ENCODE data around the gene SOS1.

SOS1 gene

DNA sequence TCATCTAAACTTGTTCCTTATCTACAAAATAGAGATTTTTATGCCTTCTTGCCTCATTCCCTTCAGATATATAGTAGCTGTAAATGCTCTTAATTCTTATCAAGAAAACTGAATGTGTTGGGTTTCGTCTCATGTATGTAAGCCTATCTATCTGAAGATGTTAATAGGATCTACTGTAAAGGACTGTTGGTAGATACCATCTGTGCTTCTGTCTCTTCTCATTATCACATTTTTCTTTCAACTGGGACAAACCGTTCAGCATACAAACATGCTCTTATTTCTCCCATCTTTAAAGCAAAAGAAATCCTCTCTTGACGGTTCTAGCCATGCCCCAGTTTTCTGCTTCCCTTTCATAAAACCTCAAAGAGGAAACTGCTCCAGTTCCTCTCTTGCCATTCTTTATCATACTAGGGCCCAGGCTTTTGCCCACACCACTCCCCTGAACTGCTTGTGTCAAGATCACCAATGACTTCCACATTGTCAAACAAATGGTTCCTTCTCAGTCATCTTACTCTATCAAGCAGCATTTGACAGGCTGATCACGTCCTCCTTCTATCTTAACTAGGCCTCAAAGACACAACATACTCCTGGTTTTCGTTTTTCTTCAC, 142.5 kb downstream of the SOS1 start:
- TF ChIP-seq, protein P1, sequence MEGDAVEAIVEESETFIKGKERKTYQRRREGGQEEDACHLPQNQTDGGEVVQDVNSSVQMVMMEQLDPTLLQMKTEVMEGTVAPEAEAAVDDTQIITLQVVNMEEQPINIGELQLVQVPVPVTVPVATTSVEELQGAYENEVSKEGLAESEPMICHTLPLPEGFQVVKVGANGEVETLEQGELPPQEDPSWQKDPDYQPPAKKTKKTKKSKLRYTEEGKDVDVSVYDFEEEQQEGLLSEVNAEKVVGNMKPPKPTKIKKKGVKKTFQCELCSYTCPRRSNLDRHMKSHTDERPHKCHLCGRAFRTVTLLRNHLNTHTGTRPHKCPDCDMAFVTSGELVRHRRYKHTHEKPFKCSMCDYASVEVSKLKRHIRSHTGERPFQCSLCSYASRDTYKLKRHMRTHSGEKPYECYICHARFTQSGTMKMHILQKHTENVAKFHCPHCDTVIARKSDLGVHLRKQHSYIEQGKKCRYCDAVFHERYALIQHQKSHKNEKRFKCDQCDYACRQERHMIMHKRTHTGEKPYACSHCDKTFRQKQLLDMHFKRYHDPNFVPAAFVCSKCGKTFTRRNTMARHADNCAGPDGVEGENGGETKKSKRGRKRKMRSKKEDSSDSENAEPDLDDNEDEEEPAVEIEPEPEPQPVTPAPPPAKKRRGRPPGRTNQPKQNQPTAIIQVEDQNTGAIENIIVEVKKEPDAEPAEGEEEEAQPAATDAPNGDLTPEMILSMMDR (IDR thresholded peaks at IDR 0.05; ENCODE audit: insufficient read depth, low read length, poor library complexity, severe bottlenecking), result no peak
- no peak for DNase-seq (ENCODE audit: extremely low read depth, insufficient read length)
- Histone ChIP-seq H3K36me3 (ENCODE audit: control insufficient read depth, insufficient read depth, low read length) (no peaks in the 10 kb centered on the region), H3K27me3 (replicated peaks; ENCODE audit: control insufficient read depth, insufficient read depth, low read length) (no peaks in the 10 kb centered on the region), H3K4me3 (replicated peaks; ENCODE audit: low read depth, low read length) (no peak overlapping the region)

DNA sequence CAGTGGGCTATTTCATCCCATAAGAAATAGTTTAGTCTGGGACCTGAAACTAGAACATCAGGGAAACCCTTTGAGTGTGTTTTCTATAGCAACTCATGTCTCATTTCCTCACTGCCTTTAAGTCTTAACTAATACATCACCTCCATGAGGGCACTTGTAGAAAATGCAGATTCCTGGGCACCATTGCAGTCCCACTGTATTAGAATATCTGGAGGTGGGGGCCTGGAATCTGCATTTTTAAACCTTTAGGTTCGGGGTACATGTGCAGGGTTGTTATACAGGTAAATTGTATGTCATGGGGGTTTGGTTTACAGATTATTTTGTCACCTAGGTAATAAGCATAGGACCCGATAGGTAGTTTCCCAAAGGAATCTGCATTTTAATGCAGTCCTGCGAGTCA, 143.8 kb downstream of the SOS1 start:
- TF ChIP-seq, protein P1 (IDR thresholded peaks at IDR 0.05; ENCODE audit: insufficient read depth, low read length, poor library complexity, severe bottlenecking), result no peak
- Histone ChIP-seq H3K36me3 (ENCODE audit: control insufficient read depth, insufficient read depth, low read length) (no peaks in the 10 kb centered on the region), H3K27me3 (replicated peaks; ENCODE audit: control insufficient read depth, insufficient read depth, low read length) (no peaks in the 10 kb centered on the region), H3K4me3 (replicated peaks; ENCODE audit: low read depth, low read length) (no peak overlapping the region)
- no peak for DNase-seq (ENCODE audit: extremely low read depth, insufficient read length)

DNA sequence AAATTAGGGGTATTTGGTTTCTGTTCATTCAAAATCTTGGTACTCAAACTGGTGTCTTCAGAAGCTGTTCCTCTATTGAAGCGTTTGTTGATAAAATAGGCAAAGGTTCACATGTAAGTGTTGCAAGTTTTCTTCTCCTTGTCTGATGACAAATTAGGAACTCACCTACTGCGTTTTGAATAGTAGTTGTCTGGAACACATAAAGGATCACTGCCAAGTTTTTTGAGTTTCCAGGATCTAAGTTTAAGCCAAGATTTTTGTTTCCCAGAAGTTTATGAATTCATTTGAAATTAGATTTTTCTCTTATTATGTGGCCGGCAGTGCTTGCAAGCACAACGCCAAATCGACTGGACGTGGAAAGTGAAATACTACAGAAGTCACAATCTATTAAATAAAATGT, 145.8 kb downstream of the SOS1 start:
- no peak for DNase-seq (ENCODE audit: extremely low read depth, insufficient read length)
- TF ChIP-seq, protein P1 (IDR thresholded peaks at IDR 0.05; ENCODE audit: insufficient read depth, low read length, poor library complexity, severe bottlenecking), result no peak
- Histone ChIP-seq H3K4me3 (replicated peaks; ENCODE audit: low read depth, low read length) (no peak overlapping the region), H3K27me3 (replicated peaks; ENCODE audit: control insufficient read depth, insufficient read depth, low read length) (no peaks in the 10 kb centered on the region), H3K36me3 (ENCODE audit: control insufficient read depth, insufficient read depth, low read length) (no peaks in the 10 kb centered on the region)

DNA sequence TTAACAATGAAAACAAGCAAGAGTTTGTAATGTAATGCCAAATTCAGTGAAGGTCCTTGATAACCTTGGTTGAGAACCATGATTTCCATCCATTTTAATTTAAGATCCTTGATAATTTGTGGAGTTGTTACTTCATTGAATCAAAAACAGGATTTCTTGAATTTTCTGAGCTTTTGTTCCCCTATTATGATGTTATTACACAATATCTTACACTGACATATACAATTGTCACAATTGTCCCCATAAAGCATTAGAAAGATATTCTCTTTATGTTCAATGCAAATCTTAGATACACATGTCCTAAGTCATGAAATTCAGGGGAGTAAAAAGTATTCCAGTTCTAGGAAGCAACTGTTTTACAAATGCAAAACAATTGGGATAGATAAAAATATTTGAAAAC, 147.6 kb downstream of the SOS1 start:
- no peaks in the 10 kb centered on the region for H3K27me3 ChIP-seq (replicated peaks; ENCODE audit: control insufficient read depth, insufficient read depth, low read length)
- H3K4me3 ChIP-seq (replicated peaks; ENCODE audit: low read depth, low read length), result no peak overlapping the region
- TF ChIP-seq, protein P1 (IDR thresholded peaks at IDR 0.05; ENCODE audit: insufficient read depth, low read length, poor library complexity, severe bottlenecking), result no peak
- no peaks in the 10 kb centered on the region for H3K36me3 ChIP-seq (ENCODE audit: control insufficient read depth, insufficient read depth, low read length)
- no peak for DNase-seq (ENCODE audit: extremely low read depth, insufficient read length)

DNA sequence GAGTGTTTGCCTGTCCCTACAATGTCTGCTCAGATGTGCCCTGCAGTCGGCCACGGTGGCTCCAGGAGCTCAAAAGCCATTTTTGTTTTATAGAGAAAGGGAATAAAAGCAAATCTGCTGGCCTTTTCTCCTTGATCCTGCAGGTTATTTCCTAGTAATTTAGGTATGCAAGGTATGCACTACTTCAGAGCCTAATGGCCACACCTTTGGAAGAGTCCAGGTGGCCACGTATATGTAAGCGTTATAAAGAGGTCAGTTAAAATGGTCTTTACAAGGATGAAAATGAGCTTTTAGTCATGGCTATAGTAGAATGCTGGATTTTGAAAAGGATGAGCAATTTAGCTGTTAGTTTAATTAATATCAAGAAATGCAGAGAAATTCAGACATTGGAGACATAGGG, 149.5 kb downstream of the SOS1 start:
- no peaks in the 10 kb centered on the region for H3K36me3 ChIP-seq (ENCODE audit: control insufficient read depth, insufficient read depth, low read length)
- no peak for DNase-seq (ENCODE audit: extremely low read depth, insufficient read length)
- no peak overlapping the region for H3K4me3 ChIP-seq (replicated peaks; ENCODE audit: low read depth, low read length)
- H3K27me3 ChIP-seq (replicated peaks; ENCODE audit: control insufficient read depth, insufficient read depth, low read length), result no peaks in the 10 kb centered on the region
- TF ChIP-seq, protein P1 (IDR thresholded peaks at IDR 0.05; ENCODE audit: insufficient read depth, low read length, poor library complexity, severe bottlenecking), result no peak

DNA sequence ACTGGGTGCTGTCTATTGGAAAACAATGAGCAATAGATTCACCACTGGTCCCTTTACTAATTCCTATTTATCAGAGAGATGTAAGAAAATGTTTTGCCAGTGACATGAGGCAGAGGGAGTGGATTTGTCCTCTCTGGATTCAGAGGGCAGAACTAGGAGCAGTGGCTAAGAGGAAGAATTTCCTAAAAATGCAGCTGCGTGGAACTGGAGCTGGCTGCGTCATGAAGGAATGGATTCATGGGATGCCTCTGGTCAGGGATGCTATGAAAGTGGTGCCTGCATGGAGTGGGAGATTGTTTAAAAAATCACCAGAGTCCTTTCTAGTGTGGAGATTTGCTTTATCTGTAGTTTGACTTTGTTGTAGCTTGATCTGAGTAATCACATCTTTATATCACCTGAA, 152.8 kb downstream of the SOS1 start:
- H3K36me3 ChIP-seq (ENCODE audit: control insufficient read depth, insufficient read depth, low read length), result no peaks in the 10 kb centered on the region
- no peak for DNase-seq (ENCODE audit: extremely low read depth, insufficient read length)
- TF ChIP-seq, protein P1 (IDR thresholded peaks at IDR 0.05; ENCODE audit: insufficient read depth, low read length, poor library complexity, severe bottlenecking), result no peak
- H3K27me3 ChIP-seq (replicated peaks; ENCODE audit: control insufficient read depth, insufficient read depth, low read length), result no peaks in the 10 kb centered on the region; the same call in 1 of the 2 replicates
- H3K4me3 ChIP-seq (replicated peaks; ENCODE audit: low read depth, low read length), result no peak overlapping the region

Measured in GM06990 (cell line).